Ishikawa (cell line): Measurements from ENCODE around the gene CYBA.

ENCODE experiments used
- CEBPB ChIP-seq: IDR thresholded peaks from 2 replicates; pipeline ENCODE4 v1.6.1; 2012
- CREB1 ChIP-seq: IDR thresholded peaks from 2 replicates; pipeline ENCODE4 v1.6.1; 2012; ENCODE audit warnings: low read depth
- EGR1 ChIP-seq: IDR thresholded peaks from 2 replicates; pipeline ENCODE4 v1.6.1; 2012
- EP300 ChIP-seq: IDR thresholded peaks from 2 replicates; pipeline ENCODE4 v1.6.1; 2012; ENCODE audit warnings: borderline replicate concordance
- FOXM1 ChIP-seq: IDR thresholded peaks from 2 replicates; pipeline ENCODE4 v1.6.1; 2012; ENCODE audit warnings: low read depth, borderline replicate concordance
- NFIC ChIP-seq: IDR thresholded peaks from 2 replicates; pipeline ENCODE4 v1.6.1; 2012
- RAD21 ChIP-seq: IDR thresholded peaks from 2 replicates; pipeline ENCODE4 v1.6.1; 2012; ENCODE audit warnings: low read depth
- TAF1 ChIP-seq: IDR thresholded peaks from 2 replicates; pipeline ENCODE4 v1.6.1; 2012; ENCODE audit warnings: low read depth, mild to moderate bottlenecking
- TCF12 ChIP-seq: IDR thresholded peaks from 2 replicates; pipeline ENCODE4 v1.6.1; 2012; ENCODE audit warnings: low read depth
- TEAD4 ChIP-seq: IDR thresholded peaks from 2 replicates; pipeline ENCODE4 v1.6.1; 2012
- YY1 ChIP-seq: IDR thresholded peaks from 2 replicates; pipeline ENCODE4 v1.6.1; 2012; ENCODE audit warnings: low read depth
- ZBTB7A ChIP-seq: IDR thresholded peaks from 2 replicates; pipeline ENCODE4 v1.6.1; 2012; ENCODE audit warnings: low read depth
- TF ChIP-seq, protein P1 (sequence below): IDR thresholded peaks from 2 replicates; pipeline ENCODE4 v1.6.1; 2012
- TF ChIP-seq, protein P2 (sequence below): IDR thresholded peaks from 2 replicates; pipeline ENCODE4 v1.6.1; 2012; ENCODE audit warnings: low read depth, mild to moderate bottlenecking
- TF ChIP-seq, protein P3 (sequence below): IDR thresholded peaks from 2 replicates; pipeline ENCODE4 v1.6.1; 2012

The CYBA gene

DNA sequence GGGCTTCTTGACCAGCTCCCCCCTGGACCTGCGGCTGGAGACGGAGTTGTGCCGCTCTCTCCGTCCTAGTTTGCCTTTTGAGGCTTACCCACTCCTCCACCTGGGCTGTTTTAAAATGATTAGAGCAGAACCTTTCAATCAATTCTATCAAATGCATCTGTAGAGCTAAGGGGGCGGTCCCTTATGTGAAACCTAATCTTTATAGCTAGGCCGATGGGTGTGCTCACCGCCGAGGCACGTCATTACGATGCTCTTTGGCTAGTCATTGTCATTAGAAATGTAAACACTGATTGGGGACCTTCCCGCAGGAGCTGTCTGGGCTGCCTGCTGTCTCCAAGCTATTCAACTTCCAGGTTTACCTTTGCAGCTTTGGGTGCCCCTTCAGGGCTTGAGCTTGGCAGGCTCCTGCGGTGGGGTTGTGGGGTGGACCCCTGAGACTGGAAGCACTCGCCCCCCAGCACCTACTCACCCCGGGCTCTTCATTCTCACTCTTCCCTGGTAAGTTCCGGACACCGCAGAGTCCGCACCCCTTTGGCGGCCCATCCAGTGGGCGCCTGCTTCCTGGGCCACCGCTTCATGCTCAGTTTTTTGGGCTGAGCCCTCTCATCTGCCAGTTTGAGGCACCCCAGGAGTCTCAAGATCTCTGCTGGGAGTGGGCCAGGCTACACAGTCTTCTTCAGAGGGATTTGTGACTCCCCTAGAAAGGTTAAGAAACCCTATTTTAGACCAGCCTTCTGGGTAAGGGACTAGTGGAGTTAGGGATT, 33.4 kb downstream of the CYBA start:
- TF ChIP-seq CREB1: no peak
- TF ChIP-seq TCF12: no peak
- TF ChIP-seq RAD21: no peak
- TF ChIP-seq, protein P1, sequence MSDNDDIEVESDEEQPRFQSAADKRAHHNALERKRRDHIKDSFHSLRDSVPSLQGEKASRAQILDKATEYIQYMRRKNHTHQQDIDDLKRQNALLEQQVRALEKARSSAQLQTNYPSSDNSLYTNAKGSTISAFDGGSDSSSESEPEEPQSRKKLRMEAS: no peak
- no peak for TF ChIP-seq CEBPB
- no peak for TF ChIP-seq YY1
- no peak for TF ChIP-seq TAF1

DNA sequence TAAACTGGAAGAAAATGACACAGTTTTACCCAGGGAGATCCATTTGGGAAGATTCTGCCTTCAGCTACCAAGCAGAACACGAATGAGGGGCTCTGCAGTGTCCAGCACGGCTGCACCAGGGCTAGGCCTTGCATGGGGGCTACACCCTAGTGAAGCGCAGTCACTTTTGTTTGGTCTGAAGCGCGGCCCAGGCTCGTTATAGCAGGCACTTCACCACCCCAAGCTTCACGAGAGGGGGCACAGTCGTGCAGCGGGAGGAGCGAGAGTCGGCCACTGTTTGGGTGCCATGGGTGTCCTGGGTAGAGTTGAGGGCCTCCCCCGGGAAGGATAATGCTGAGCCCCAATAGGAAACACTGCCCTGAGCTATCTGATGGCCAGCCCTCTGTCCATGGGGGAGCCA, 34.1 kb downstream of the CYBA start:
- TF ChIP-seq TEAD4 (no peak), FOXM1 (no peak), NFIC (no peak), EGR1 (no peak), CREB1 (no peak), YY1 (no peak), TAF1 (no peak)
- TF ChIP-seq, protein P2, sequence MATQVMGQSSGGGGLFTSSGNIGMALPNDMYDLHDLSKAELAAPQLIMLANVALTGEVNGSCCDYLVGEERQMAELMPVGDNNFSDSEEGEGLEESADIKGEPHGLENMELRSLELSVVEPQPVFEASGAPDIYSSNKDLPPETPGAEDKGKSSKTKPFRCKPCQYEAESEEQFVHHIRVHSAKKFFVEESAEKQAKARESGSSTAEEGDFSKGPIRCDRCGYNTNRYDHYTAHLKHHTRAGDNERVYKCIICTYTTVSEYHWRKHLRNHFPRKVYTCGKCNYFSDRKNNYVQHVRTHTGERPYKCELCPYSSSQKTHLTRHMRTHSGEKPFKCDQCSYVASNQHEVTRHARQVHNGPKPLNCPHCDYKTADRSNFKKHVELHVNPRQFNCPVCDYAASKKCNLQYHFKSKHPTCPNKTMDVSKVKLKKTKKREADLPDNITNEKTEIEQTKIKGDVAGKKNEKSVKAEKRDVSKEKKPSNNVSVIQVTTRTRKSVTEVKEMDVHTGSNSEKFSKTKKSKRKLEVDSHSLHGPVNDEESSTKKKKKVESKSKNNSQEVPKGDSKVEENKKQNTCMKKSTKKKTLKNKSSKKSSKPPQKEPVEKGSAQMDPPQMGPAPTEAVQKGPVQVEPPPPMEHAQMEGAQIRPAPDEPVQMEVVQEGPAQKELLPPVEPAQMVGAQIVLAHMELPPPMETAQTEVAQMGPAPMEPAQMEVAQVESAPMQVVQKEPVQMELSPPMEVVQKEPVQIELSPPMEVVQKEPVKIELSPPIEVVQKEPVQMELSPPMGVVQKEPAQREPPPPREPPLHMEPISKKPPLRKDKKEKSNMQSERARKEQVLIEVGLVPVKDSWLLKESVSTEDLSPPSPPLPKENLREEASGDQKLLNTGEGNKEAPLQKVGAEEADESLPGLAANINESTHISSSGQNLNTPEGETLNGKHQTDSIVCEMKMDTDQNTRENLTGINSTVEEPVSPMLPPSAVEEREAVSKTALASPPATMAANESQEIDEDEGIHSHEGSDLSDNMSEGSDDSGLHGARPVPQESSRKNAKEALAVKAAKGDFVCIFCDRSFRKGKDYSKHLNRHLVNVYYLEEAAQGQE: no peak

DNA sequence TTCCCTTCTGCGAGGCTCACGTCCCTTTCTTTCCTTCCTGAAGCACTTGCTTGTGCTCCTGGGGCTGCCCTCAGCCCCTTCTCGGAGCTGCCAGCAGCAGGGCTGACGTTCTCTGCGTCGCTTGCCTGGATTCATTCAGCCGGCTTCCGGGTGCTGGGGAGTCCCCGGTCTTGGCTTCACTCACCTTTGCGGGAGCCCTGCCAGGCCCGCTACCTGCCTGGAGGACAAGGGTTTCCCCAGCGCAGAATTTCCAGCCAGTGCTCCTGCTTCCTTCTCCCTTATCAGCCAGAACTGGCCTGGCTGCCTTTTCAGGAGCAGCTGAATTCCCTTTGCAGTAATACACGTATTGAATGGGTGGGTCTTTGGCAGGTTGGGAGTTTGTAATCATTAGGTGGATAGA, 34.5 kb downstream of the CYBA start:
- TF ChIP-seq TAF1 (no peak), NFIC (no peak), CREB1 (no peak), EP300 (no peak), FOXM1 (no peak), TCF12 (no peak), TEAD4 (no peak), EGR1 (no peak), YY1 (no peak), RAD21 (no peak), ZBTB7A (no peak)
- TF ChIP-seq, protein P1: no peak
- TF ChIP-seq, protein P2: no peak
- TF ChIP-seq, protein P3, sequence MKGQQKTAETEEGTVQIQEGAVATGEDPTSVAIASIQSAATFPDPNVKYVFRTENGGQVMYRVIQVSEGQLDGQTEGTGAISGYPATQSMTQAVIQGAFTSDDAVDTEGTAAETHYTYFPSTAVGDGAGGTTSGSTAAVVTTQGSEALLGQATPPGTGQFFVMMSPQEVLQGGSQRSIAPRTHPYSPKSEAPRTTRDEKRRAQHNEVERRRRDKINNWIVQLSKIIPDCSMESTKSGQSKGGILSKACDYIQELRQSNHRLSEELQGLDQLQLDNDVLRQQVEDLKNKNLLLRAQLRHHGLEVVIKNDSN: no peak

DNA sequence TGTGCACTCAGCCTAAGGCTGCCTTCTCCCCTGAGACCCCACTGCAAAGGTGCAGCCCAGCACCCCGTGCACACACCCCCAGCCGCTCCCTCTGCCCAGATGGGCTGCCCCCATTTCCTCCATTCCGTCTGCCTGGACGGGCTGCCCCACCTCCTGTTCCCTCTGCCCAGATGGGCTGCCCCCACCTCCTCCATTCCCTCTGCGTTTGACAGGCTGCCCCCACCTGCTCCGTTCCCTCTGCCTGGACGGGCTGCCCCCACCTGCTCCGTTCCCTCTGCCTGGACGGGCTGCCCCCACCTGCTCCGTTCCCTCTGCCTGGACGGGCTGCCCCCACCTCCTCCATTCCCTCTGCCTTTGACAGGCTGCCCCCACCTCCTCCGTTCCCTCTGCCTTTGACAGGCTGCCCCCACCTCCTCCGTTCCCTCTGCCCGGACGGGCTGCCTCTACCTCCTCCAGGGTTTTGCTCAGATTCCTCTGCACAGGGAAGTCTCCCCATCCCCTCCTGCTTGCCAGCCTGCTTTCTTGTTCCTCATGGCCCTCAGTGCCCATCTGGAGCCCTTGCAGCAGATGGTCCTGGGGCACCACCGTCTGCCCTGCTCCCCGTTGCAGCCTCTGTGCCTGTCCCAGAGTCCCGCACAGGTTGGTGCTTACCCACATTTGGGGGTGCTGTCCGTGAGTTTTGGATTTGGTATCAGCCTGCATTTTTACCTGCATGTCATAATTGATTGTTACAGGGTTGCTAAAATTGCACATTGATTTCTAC, 35.9 kb downstream of the CYBA start:
- TF ChIP-seq, protein P2: no peak
- TF ChIP-seq YY1 (no peak), EP300 (no peak), EGR1 (no peak), CEBPB (no peak), RAD21 (no peak), FOXM1 (no peak)
- TF ChIP-seq, protein P1: no peak
